IPS DF 6.9 (cell line): ENCODE measurements around the gene SLC7A5.
"Not testable (repeated sequence)": the region's sequence is repeated elsewhere in the genome, so short reads cannot be mapped to it uniquely, and the experiment has no call there.

Experiments
- DNase-seq: peaks from one replicate; pipeline ENCODE4 v3.0.0-alpha.2; 2013; ENCODE audit warnings: low read depth, low spot score
- H3K27ac ChIP-seq: one replicate; pipeline ENCODE4 v1.5.1; 2013; ENCODE audit warnings: low read length, control low read depth
- H3K27me3 ChIP-seq: 2 replicates; pipeline ENCODE4 v1.6.1; 2013; ENCODE audit warnings: mild to moderate bottlenecking, low read length; ENCODE audit not compliant: control insufficient read depth, insufficient read depth
- H3K36me3 ChIP-seq: 2 replicates; pipeline ENCODE4 v1.6.1; 2013; ENCODE audit warnings: low read length; ENCODE audit not compliant: control insufficient read depth, insufficient read depth
- H3K4me1 ChIP-seq: 2 replicates; pipeline ENCODE4 v1.6.1; 2013; ENCODE audit warnings: low read length; ENCODE audit not compliant: control insufficient read depth, insufficient read depth
- H3K4me3 ChIP-seq: 2 replicates; pipeline ENCODE4 v1.5.1; 2013; ENCODE audit warnings: mild to moderate bottlenecking, low read length
- H3K9me3 ChIP-seq: 2 replicates; pipeline ENCODE4 v1.6.1; 2013; ENCODE audit warnings: low read length, inconsistent platforms; ENCODE audit not compliant: control insufficient read depth, insufficient read depth
- WGBS: extraction: QIAGEN DNeasy Blood & Tissue Kit; methylation state at CpG from one replicate; pipeline ENCODE4 v1.1.7; 2013; ENCODE audit warnings: mixed read lengths, missing lambda C conversion rate; ENCODE audit not compliant: insufficient read length, insufficient coverage; 5-methylcytosine and 5-hydroxymethylcytosine counted together

The SLC7A5 gene

GRCh38 chr16:87904963-87905362, 35.7 kb upstream of the SLC7A5 start:
- H3K27me3 ChIP-seq, H3K4me1 ChIP-seq, H3K27ac ChIP-seq, DNase-seq, H3K4me3 ChIP-seq, H3K36me3 ChIP-seq, H3K9me3 ChIP-seq: not testable (repeated sequence)
- WGBS, result no CpG with 5 or more reads among the region's 5 CpGs

GRCh38 chr16:87900489-87900888, 31.2 kb upstream of the SLC7A5 start:
- H3K36me3 ChIP-seq, H3K27ac ChIP-seq, H3K27me3 ChIP-seq, H3K4me3 ChIP-seq, DNase-seq, H3K9me3 ChIP-seq, H3K4me1 ChIP-seq: not testable (repeated sequence)
- no CpG with 5 or more reads among the region's 12 CpGs for WGBS

DNA sequence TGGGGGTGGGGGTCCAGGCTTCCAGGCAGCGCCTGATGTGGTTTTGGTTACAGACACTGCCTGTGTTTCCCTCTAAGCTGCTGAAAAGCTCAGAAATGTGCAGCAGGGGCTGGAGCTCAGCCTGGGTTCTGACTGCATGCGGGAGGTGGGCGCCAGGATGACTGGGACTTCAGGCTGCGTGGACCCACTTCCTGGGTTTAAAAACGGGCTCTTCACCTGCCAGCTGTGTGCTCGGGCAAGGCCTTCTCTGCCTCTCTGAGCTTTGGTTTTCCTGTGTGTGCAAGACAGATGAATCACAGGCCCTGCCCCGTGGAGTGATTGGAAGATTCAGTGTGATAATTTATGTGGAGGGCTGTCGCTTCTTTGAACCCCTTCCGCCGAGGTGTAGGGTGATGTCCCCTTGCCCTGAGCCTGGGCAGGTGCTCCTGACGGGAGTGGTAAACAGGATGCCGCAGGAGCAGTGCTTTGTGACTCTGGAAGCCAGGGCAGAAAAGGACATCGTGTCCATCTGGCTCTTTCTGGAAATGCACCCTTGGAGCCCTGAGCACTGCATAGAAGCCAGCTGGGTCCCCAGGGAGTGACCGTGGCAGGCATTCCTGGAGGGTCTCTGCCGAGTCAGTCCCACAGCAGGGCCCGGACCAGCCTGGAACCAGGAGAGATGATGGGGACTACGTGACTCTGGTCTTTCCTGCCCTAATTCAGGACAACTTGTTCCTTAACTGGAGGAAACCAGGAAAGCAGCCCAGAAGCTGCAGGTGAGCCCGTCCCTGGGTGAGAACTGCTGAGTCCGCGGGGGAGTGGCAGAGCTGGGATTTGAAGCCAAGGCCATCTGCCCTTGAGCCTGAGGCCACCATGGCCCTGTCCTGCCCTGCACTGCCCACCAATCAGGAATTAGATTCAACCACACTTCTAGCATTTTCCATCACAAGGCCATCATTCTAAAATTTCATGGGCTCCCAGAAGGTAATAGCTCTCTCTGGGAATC, 28.5 kb upstream of the SLC7A5 start:
- DNase-seq, result no peak
- H3K4me3 ChIP-seq, result no peak overlapping the region
- no CpG with 5 or more reads among the region's 20 CpGs for WGBS
- H3K36me3 ChIP-seq, result no peaks in the 10 kb centered on the region
- H3K27ac ChIP-seq, result no peak overlapping the region
- no peaks in the 10 kb centered on the region for H3K27me3 ChIP-seq
- no peaks in the 10 kb centered on the region for H3K9me3 ChIP-seq
- no peaks in the 10 kb centered on the region for H3K4me1 ChIP-seq

DNA sequence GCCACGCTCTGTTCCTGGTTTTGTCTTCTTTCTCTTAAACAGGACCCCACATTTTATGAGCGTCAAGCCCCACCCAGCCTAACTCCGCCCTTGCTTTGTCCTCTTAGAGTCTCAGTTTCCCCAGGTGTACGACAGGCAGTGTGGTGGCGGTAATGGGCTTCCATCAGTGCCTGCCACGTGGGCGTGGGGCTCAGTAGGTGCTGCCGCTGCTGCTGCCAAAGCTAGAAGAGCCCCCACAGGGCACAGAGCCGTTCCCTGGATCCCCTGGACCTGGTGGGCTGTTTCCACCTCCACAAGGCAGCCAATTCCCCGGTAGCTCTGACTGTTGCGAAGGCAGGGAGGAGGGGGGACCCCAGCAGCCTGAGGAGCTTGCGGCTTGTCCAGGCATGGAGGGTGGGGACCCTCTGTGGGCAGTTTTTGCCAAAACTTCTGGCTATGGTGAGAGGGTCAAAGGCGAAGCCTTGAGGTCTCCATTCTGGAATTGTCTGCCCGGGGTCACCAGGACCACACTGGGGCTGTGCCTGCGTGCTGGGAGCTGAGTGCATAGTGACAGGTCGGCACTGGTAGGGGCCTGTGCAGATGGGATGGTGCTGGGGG, 27.7 kb upstream of the SLC7A5 start:
- not testable (repeated sequence) for H3K27ac ChIP-seq, H3K36me3 ChIP-seq, H3K27me3 ChIP-seq, H3K4me1 ChIP-seq, DNase-seq, H3K9me3 ChIP-seq, H3K4me3 ChIP-seq
- WGBS, result no CpG with 5 or more reads among the region's 16 CpGs

DNA sequence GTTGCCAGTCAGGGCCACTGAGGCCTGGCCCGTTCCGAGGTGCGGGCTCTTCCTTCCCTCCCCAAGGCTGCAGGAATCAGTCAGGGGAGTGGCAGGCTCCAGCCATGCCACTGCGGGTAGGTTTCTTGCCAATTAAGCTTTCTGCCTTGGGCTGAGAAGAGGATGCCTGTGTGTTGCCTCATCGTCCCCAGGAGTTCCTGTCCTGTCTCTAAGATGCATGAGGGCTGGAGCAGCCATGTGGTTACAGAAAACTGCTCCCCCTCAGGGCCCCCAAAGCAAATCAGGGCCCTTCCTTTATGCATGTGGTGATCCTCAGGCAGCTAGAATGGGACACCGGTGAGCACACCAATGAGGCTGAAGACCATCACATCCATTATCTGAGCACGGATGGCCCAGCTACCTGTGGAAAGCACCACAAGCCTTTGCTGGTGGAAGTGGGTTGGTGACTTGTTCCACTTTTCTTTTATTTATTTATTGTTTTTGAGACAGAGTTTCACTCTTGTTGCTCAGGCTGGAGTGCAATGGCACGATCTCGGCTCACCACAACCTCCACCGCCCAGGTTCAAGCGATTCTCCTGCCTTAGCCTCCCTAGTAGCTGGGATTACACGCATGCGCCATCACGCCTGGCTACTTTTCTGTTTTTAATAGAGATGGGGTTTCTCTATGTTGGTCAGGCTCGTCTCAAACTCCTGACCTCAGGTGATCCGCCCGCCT, 27.0 kb upstream of the SLC7A5 start:
- not testable (repeated sequence) for H3K4me1 ChIP-seq, H3K4me3 ChIP-seq, H3K36me3 ChIP-seq, H3K27ac ChIP-seq, H3K27me3 ChIP-seq, DNase-seq, H3K9me3 ChIP-seq
- WGBS, result no CpG with 5 or more reads among the region's 17 CpGs

DNA sequence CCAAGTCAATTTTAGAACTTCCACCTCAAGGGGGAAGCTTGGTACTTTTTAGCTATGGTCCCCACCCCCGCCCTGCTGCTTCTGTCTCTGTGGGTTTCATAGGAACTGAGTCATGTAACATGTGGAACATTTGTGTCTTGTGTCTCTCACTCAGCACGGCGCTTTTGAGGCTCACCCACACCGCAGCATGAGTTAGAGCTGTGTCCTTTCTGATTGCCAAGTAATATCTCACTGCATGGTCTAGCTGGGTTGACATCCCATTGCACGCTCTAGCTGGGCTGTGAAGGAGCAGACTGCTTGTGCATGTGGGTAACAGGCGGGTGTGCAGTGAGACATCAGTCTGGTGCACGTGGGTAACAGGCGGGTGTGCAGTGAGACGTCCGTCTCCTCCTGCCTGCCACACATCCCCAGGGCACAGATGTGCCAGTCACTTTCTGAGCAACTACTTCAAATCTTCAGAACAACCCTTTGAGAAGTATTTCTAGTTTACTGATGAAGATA, 26.4 kb upstream of the SLC7A5 start:
- no peak for DNase-seq
- Histone ChIP-seq H3K4me3 (no peak overlapping the region), H3K27me3 (no peaks in the 10 kb centered on the region), H3K9me3 (no peaks in the 10 kb centered on the region), H3K4me1 (no peaks in the 10 kb centered on the region), H3K27ac (no peak overlapping the region), H3K36me3 (no peaks in the 10 kb centered on the region)
- no CpG with 5 or more reads among the region's 10 CpGs for WGBS

GRCh38 chr16:87894005-87894404, 24.7 kb upstream of the SLC7A5 start:
- not testable (repeated sequence) for H3K9me3 ChIP-seq, DNase-seq, H3K4me3 ChIP-seq, H3K27me3 ChIP-seq, H3K36me3 ChIP-seq, H3K27ac ChIP-seq, H3K4me1 ChIP-seq
- no CpG with 5 or more reads among the region's 4 CpGs for WGBS

GRCh38 chr16:87891764-87892163, 22.5 kb upstream of the SLC7A5 start:
- no CpG with 5 or more reads among the region's 21 CpGs for WGBS
- Histone ChIP-seq H3K4me3 (no peak overlapping the region), H3K4me1 (no peaks in the 10 kb centered on the region), H3K27me3 (no peaks in the 10 kb centered on the region), H3K36me3 (no peaks in the 10 kb centered on the region), H3K27ac (no peak overlapping the region), H3K9me3 (no peaks in the 10 kb centered on the region)
- DNase-seq, result no peak

DNA sequence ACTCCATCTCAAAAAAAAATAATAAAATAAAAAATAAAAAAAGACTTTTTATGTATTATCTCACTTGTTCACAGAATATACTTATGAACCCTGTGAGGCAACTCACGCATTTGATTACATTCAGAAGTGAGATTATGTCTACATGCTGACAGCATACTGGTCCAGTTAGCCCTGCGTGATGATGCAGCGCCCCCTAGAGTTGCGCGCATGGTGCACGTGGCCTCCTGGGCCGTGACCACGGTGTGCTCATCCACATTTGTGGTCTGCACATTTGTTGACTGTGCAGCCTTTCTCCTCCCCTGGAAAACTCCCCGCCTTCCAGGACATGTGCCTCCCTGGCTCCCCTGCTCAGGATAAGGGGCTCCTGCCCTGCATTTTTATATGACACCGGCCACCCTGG, 20.5 kb upstream of the SLC7A5 start:
- WGBS, result no CpG with 5 or more reads among the region's 10 CpGs
- H3K36me3 ChIP-seq, H3K27me3 ChIP-seq, H3K27ac ChIP-seq, DNase-seq, H3K9me3 ChIP-seq, H3K4me1 ChIP-seq, H3K4me3 ChIP-seq: not testable (repeated sequence)

DNA sequence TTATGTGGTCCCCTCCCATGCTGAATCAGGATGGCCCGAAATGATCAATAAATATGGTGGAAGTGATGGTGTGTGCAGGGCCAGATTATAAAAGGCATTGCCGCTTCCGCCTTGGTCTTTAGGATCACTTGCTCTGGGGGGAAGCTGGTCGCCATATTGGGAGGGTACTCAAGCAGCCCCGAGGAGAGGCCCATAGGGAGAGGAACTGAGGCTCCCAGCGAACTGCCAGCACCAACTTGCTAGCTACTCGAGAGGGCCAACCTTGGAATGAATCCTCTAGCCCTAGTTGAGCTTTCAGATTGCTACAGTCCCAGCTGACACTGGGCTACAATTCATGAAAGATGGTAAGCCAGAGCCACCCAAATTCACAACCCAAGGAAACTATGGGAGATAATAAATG, 19.0 kb upstream of the SLC7A5 start:
- H3K9me3 ChIP-seq, H3K36me3 ChIP-seq, H3K27me3 ChIP-seq, H3K4me1 ChIP-seq, DNase-seq, H3K4me3 ChIP-seq, H3K27ac ChIP-seq: not testable (repeated sequence)
- no CpG with 5 or more reads among the region's 7 CpGs for WGBS
